Measurements from ENCODE around the gene CDCA3. TPM values are rescaled to one million over a fixed set of nuclear protein-coding genes. Genes with fewer than 3 reads are reported as not detected.

Gene CDCA3
- 70.8 to 86.2 TPM (median 80.8 TPM) in 5 replicates for total RNA-seq (2022; extraction: Qiagen RNA extraction; ENCODE audit: low read depth)

DNA sequence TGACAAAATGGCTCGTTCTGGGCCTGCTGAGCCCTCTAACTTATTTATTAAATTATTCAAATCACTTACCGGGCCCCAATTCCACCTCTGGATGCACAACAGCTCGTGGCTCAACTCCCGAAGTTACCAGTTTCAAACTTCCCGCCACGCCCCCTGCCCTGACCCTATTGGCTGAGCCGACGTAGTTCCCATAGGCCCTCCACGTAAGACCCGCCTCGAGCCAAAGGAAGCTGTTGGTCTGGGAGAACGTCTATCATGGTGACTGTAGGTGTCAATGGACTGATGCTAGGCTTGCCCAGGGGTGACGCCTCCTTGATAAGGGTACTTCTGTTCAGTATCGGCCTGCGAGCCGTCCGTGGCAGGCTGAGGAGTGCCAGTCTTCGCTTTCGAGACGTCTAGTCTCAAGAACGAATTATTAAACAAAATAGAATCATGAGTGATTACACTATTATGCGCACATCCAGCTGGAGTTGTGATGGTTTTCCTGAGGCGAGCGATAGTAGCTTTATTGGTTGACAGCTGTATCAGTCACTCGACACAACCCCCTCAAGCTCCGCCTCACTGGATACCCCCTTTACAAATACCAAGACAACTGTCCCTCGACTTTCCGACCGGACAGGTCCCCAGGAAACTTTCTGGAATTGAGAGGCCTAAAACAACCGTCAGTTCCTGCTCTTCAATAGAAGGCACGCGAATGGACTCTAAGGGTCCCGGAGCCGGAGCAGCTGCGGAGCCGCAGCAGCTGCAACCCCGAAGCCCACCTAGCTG, at the start of gene CDCA3:
Gene CDCA3 (minus strand): TSS at position 134 of the 768 bp plus-strand sequence. CDS start 334 bp downstream, outside the sequence.

DNA sequence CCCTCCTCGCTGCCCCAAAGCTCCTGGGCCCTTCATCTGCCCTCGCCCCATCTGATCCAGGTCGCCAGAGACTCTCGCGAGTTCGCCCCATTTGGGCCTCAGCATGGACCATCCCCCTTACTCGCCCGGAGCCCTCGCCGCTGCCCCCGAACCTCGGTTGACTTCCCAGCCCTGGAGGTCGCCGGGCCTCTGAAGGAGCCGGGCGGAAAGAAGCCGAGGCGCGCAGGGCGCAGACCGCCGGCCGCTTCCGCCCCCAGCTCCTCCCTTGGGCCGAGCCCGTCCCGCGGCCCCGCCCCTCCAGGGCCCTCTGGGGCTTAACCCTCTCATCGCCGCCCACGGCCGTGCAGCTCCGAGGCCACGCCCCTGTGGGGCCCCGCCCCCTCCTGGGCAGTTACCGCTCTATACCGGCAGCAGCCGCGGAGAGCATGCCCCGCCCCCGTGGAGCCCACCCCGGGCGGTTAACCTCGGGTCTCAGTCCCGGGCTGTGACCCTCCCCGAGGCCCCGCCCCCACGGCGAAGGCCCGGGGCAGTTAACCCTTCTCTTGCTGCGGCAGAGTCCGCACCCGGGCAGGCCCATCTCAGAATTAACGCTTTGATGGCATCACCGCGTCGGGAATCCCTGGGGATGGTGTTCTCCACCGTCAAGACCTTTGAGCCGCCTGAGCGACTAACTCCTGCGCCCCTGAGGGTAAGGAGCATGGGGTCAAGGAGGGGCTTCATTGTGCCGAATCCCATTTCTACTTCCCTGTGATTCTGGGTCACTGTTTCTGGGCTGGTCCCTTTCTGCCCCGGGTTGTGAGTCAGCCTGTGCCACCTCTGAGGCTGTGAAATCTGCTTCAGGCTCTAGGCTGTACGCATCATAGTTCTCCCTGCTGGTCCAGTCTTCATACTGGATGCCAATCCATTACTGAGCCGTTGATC, 22.3 kb upstream of the CDCA3 start, which contains the start of gene SPSB2:
Gene SPSB2 (minus strand): TSS at position 210 of the 921 bp plus-strand sequence. CDS start 402 bp downstream, outside the sequence.

GRCh38 chr12:6867413-6868210, 16.5 kb upstream of the CDCA3 start, which contains the start of gene TPI1:
Gene TPI1, plus strand, starts transcription at chr12:6867531. Its CDS starts 36 bp downstream, at chr12:6867567.

GRCh38 chr12:6851921-6852650, 1.0 kb upstream of the CDCA3 start, which contains the start of gene USP5:
Gene USP5, plus strand, starts transcription at chr12:6852150. Its CDS starts 30 bp downstream, at chr12:6852180.

DNA sequence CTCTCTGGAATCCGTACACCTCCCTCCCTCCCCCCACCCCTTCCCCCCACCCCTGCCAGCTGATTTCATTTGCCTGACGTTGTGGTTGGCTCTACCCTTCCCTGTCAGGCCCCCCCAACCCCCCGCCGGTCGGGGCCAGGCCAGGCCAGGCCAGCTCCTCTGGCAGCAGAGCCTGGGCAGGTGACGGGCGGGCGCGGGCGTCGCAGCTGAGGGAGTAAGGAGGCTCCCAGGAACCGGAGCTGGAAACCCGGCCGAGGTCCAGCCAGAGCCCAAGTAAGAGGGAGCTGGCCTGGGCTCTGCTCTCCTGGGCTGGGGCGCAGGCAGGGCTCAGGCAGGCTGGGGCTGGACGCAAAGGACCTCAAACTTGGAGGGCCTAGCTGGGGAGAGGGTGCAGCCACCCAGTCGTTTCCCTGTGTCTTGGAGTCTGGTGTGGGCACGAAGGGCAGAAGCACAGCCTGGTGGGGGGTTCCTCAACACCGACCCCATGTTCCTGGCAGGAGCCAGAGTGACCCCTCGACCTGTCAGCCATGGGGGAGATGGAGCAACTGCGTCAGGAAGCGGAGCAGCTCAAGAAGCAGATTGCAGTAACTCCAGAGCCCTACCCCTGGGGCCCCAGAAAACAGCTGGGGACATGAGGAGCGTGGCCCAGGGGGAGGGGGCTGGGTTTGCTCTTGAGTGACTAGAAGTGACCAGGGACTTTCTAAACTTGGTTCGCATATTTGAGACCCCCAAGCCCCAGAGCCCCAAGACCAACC, 10.1 kb downstream of the CDCA3 start, which contains the start of gene GNB3:
Gene GNB3 (plus strand): TSS at position 165 of the 755 bp plus-strand sequence. CDS start 363 bp downstream, at position 528.

GRCh38 chr12:6827982-6828780, 22.9 kb downstream of the CDCA3 start, which contains the start of gene P3H3:
Gene P3H3, plus strand, starts transcription at chr12:6828407. Its CDS starts 34 bp downstream, at chr12:6828441.

GRCh38 chr12:6821591-6822425, 29.3 kb downstream of the CDCA3 start, which contains the start of gene GPR162:
Gene GPR162, plus strand, starts transcription at chr12:6821821. Its CDS starts 2,078 bp downstream, at chr12:6823899.

Other genes starting within 250 kb of the CDCA3 start
- 64.0 to 70.4 TPM (median 64.3 TPM) in 5 replicates for gene CHD4, start 243.9 kb downstream of the CDCA3 start, total RNA-seq (2022; extraction: Qiagen RNA extraction; ENCODE audit: low read depth)
- gene LPAR5, start 215.3 kb downstream of the CDCA3 start, total RNA-seq (2022; extraction: Qiagen RNA extraction; ENCODE audit: low read depth), result 0.55 to 0.97 TPM (median 0.65 TPM) in 5 replicates
- gene ACRBP, start 203.9 kb downstream of the CDCA3 start, total RNA-seq (2022; extraction: Qiagen RNA extraction; ENCODE audit: low read depth), result 0.19 to 0.24 TPM (median 0.19 TPM) in 3 of 5 replicates, not detected in the others
- gene ING4, start 188.2 kb downstream of the CDCA3 start, total RNA-seq (2022; extraction: Qiagen RNA extraction; ENCODE audit: low read depth), result 11.2 to 16.5 TPM (median 14.6 TPM) in 5 replicates
- 50.8 to 60.2 TPM (median 56.8 TPM) in 5 replicates for gene ZNF384, start 161.9 kb downstream of the CDCA3 start, total RNA-seq (2022; extraction: Qiagen RNA extraction; ENCODE audit: low read depth)
- gene PIANP, start 150.5 kb downstream of the CDCA3 start, total RNA-seq (2022; extraction: Qiagen RNA extraction; ENCODE audit: low read depth), result 0.95 to 1.5 TPM (median 0.97 TPM) in 5 replicates
- 48.9 to 55.9 TPM (median 52.8 TPM) in 5 replicates for gene COPS7A, start 127.2 kb downstream of the CDCA3 start, total RNA-seq (2022; extraction: Qiagen RNA extraction; ENCODE audit: low read depth)
- gene MLF2, start 98.1 kb downstream of the CDCA3 start, total RNA-seq (2022; extraction: Qiagen RNA extraction; ENCODE audit: low read depth), result 261 to 319 TPM (median 311 TPM) in 5 replicates
- gene PTMS, start 84.9 kb downstream of the CDCA3 start, total RNA-seq (2022; extraction: Qiagen RNA extraction; ENCODE audit: low read depth), result 593 to 907 TPM (median 774 TPM) in 5 replicates
- 0.94 to 2.1 TPM (median 1.5 TPM) in 5 replicates for gene LAG3, start 78.8 kb downstream of the CDCA3 start, total RNA-seq (2022; extraction: Qiagen RNA extraction; ENCODE audit: low read depth)
- not detected in 5 replicates for gene CD4, start 61.8 kb downstream of the CDCA3 start, total RNA-seq (2022; extraction: Qiagen RNA extraction; ENCODE audit: low read depth)
- gene GPR162, start 29.5 kb downstream of the CDCA3 start, total RNA-seq (2022; extraction: Qiagen RNA extraction; ENCODE audit: low read depth), result 0.27 to 1.1 TPM (median 0.61 TPM) in 5 replicates
- gene P3H3, start 22.9 kb downstream of the CDCA3 start, total RNA-seq (2022; extraction: Qiagen RNA extraction; ENCODE audit: low read depth), result 19.6 to 28.9 TPM (median 27.4 TPM) in 5 replicates
- 0.96 to 1.9 TPM (median 1.8 TPM) in 5 replicates for gene GNB3, start 10.4 kb downstream of the CDCA3 start, total RNA-seq (2022; extraction: Qiagen RNA extraction; ENCODE audit: low read depth)
- gene USP5, start 864 bp upstream of the CDCA3 start, total RNA-seq (2022; extraction: Qiagen RNA extraction; ENCODE audit: low read depth), result 69.7 to 80.0 TPM (median 72.6 TPM) in 5 replicates
- 1,472 to 1,683 TPM (median 1,669 TPM) in 5 replicates for gene TPI1, start 16.2 kb upstream of the CDCA3 start, total RNA-seq (2022; extraction: Qiagen RNA extraction; ENCODE audit: low read depth)
- gene SPSB2, start 22.0 kb upstream of the CDCA3 start, total RNA-seq (2022; extraction: Qiagen RNA extraction; ENCODE audit: low read depth), result 30.1 to 40.4 TPM (median 37.5 TPM) in 5 replicates
- 16.6 to 18.7 TPM (median 17.2 TPM) in 5 replicates for gene LRRC23, start 53.5 kb upstream of the CDCA3 start, total RNA-seq (2022; extraction: Qiagen RNA extraction; ENCODE audit: low read depth)
- gene ENO2, start 63.3 kb upstream of the CDCA3 start, total RNA-seq (2022; extraction: Qiagen RNA extraction; ENCODE audit: low read depth), result 38.6 to 40.3 TPM (median 40.0 TPM) in 5 replicates
- 54.4 to 77.3 TPM (median 73.9 TPM) in 5 replicates for gene ATN1, start 76.7 kb upstream of the CDCA3 start, total RNA-seq (2022; extraction: Qiagen RNA extraction; ENCODE audit: low read depth)
- not detected in 5 replicates for gene RNU7-1, start 92.5 kb upstream of the CDCA3 start, total RNA-seq (2022; extraction: Qiagen RNA extraction; ENCODE audit: low read depth)
- gene C12orf57, start 92.7 kb upstream of the CDCA3 start, total RNA-seq (2022; extraction: Qiagen RNA extraction; ENCODE audit: low read depth), result 300 to 340 TPM (median 314 TPM) in 5 replicates
- 8.6 to 14.0 TPM (median 11.0 TPM) in 5 replicates for gene PTPN6, start 100.1 kb upstream of the CDCA3 start, total RNA-seq (2022; extraction: Qiagen RNA extraction; ENCODE audit: low read depth)
- 324 to 339 TPM (median 332 TPM) in 5 replicates for gene PHB2, start 119.4 kb upstream of the CDCA3 start, total RNA-seq (2022; extraction: Qiagen RNA extraction; ENCODE audit: low read depth)
- 63.3 to 71.8 TPM (median 66.5 TPM) in 5 replicates for gene EMG1, start 119.6 kb upstream of the CDCA3 start, total RNA-seq (2022; extraction: Qiagen RNA extraction; ENCODE audit: low read depth)
- gene LPCAT3, start 167.2 kb upstream of the CDCA3 start, total RNA-seq (2022; extraction: Qiagen RNA extraction; ENCODE audit: low read depth), result 26.3 to 31.4 TPM (median 27.6 TPM) in 5 replicates
- 39.5 to 62.4 TPM (median 44.8 TPM) in 5 replicates for gene C1S, start 209.4 kb upstream of the CDCA3 start, total RNA-seq (2022; extraction: Qiagen RNA extraction; ENCODE audit: low read depth)
- 27.8 to 41.1 TPM (median 29.9 TPM) in 5 replicates for gene C1R, start 241.2 kb upstream of the CDCA3 start, total RNA-seq (2022; extraction: Qiagen RNA extraction; ENCODE audit: low read depth)

All from A549 treated with GW870086 at 1 μM for 4 hours (cell line).